T-helper 1 cell treated with Interleukin-12 subunit alpha and Interleukin-12 subunit beta and Interleukin-4 antibody, amounts not matched to agents 30 μg/mL and 1 μg/mL, for 36 hours (primary cell): ENCODE results near the gene RTF1.
"Not testable (repeated sequence)": the region's sequence is repeated elsewhere in the genome, so short reads cannot be mapped to it uniquely, and the experiment has no call there.

Experiments used
- H3K27ac Mint-ChIP-seq: one replicate; pipeline ENCODE4 v1.8.0; 2021; ENCODE audit warnings: mild to moderate bottlenecking, mixed read lengths
- H3K27me3 Mint-ChIP-seq: one replicate; pipeline ENCODE4 v1.8.0; 2021; ENCODE audit warnings: low read depth, mixed read lengths
- H3K36me3 Mint-ChIP-seq: one replicate; pipeline ENCODE4 v1.8.0; 2021; ENCODE audit warnings: low read depth, mixed read lengths
- H3K4me1 Mint-ChIP-seq: one replicate; pipeline ENCODE4 v1.8.0; 2021; ENCODE audit warnings: low read depth, mixed read lengths
- H3K4me3 Mint-ChIP-seq: one replicate; pipeline ENCODE4 v1.8.0; 2021; ENCODE audit warnings: mild to moderate bottlenecking, moderate library complexity, mixed read lengths
- H3K9me3 Mint-ChIP-seq: one replicate; pipeline ENCODE4 v1.8.0; 2021; ENCODE audit warnings: mixed read lengths

The RTF1 gene

DNA sequence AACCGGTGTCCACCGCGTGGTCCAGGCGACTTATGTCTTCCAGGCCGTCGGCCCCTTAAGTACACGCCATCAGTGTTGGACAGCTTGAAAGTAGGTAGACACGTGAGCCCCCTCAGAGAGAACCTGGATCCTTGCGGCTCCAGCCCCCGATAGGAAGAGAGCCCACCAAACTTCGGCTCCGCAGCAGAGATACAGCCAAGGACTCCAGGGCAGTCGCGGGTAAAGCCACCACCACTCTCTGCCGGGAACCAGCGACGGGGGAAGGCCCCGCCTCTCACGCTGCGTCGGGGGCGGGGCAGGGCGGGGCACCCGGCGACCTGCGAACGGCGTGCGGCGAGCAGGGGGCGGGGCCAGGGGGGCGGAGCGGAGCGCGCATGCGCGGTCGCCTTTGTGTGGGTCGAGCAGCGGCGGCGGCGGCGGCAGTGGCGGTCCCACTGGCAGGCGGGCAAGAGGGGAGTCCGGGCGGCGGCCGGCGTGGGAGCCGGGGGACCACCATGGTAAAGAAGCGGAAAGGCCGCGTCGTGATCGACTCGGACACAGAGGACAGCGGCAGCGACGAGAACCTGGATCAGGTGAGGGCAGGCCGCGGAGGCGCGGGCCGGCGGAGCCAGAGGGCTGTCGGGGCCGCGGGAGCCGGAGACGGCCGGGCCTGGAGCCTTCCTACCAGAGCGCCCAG is at the start of gene RTF1:
TSS of gene RTF1 (plus strand) at position 354 of the 676 bp plus-strand sequence. CDS start at position 375, 21 bp downstream.
- Mint-ChIP-seq H3K27ac (peak within 1 kb of the TSS; percentile 95), H3K4me1 (peaks cover 35% of the 10 kb centered on the region), H3K36me3 (peaks cover 15% of the 10 kb centered on the region), H3K4me3 (peak within 1 kb of the TSS; percentile 89), H3K27me3 (no peaks in the 10 kb centered on the region), H3K9me3 (no peaks in the 10 kb centered on the region)

DNA sequence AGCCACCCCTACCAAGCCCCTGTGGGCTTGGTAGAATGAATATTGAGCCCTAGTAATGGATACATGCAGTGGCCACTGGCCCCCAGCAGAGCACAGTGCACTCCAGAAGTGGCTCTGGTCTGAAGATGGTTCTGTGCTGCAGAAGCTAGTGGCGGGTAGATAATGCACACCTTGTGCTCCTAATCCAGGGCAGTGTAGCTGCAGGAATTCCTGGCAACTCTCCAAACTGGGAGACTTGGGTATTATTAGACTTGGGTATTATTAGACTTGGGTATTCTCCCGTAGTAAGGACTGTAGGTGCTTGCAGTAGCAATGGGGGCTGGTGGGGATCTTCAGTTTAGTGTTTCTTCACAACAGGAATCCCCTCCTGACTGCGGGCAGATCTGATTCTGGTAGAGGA is 49.5 kb upstream of the RTF1 start:
- no peak overlapping the region for H3K27ac Mint-ChIP-seq
- peaks cover 31% of the 10 kb centered on the region for H3K36me3 Mint-ChIP-seq
- no peaks in the 10 kb centered on the region for H3K9me3 Mint-ChIP-seq
- peaks cover 7% of the 10 kb centered on the region for H3K4me1 Mint-ChIP-seq
- H3K4me3 Mint-ChIP-seq, result no peak overlapping the region
- no peaks in the 10 kb centered on the region for H3K27me3 Mint-ChIP-seq

DNA sequence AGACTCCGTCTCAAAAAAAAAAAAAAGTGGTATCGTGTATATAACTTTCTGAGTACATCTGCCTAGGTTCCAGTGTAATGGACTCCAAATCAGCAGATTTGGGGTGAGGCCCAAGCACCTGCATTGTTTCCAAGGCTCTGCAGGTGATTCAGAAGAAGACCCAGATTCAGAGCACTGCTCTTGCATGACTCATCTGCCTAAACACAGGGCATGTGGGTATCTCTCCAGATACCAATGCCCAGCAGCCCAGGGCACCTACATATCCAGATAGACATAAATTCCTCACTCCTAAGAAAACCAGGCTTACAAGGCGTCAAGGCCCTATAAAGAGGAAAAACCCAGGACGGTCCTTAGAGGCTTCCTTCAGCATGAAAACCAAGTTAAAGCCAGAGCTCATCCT is 38.9 kb upstream of the RTF1 start:
- Mint-ChIP-seq H3K4me3 (no peak overlapping the region), H3K27me3 (no peaks in the 10 kb centered on the region), H3K36me3 (peaks cover 19% of the 10 kb centered on the region), H3K4me1 (no peaks in the 10 kb centered on the region), H3K9me3 (no peaks in the 10 kb centered on the region), H3K27ac (no peak overlapping the region)

DNA sequence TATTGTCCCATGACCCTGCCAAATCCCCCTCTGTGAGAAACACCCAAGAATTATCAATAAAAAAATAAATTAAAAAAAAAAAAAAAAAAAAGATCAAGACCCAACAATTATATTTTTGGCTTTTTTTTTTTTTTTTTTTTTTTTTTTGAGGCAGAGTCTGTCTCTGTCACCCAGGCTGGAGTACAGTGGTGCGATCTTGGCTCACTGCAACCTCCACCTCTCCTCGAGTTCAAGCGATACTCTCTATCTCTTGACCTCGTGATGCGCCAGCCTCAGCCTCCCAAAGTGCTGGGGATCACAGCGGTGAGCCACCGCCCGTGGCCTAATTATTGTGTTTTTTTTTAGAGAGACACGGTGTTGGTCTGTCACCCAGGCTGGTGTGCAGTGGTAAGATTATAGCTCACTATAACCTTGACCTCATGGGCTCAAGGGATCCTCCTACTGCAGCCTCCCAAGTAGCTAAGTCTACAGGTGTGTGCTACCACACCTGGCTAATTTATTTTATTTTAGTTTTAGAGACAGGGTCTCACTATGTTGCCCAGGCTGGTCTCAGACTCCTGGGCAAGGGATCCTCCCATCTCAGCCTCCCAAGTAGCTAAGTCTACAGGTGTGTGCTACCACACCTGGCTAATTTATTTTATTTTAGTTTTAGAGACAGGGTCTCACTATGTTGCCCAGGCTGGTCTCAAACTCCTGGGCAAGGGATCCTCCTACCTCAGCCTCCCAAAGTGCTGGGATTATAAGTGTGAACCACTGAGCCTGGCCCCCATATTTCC is 32.7 kb upstream of the RTF1 start:
- H3K4me3 Mint-ChIP-seq, H3K27ac Mint-ChIP-seq, H3K27me3 Mint-ChIP-seq, H3K9me3 Mint-ChIP-seq, H3K4me1 Mint-ChIP-seq: not testable (repeated sequence)
- peaks cover 20% of the 10 kb centered on the region for H3K36me3 Mint-ChIP-seq

DNA sequence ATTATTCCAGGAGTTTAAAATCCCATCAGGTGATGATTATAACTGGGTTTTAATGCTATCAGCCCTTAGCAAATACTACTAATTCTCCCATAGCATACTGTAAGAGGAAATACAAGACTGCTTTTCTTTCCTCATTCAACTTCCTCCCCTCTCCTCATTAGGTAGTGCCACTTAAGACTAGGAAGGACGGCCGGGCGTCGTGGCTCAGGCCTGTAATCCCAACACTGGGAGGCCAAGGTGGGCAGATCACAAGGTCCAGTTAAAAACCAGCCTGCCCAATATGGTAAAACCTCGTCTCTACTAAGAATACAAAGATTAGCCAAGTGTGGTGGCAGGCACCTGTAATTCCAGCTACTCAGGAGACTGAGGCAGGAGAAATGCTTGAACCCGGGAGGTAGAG is 29.2 kb upstream of the RTF1 start:
- peaks cover 11% of the 10 kb centered on the region for H3K36me3 Mint-ChIP-seq

DNA sequence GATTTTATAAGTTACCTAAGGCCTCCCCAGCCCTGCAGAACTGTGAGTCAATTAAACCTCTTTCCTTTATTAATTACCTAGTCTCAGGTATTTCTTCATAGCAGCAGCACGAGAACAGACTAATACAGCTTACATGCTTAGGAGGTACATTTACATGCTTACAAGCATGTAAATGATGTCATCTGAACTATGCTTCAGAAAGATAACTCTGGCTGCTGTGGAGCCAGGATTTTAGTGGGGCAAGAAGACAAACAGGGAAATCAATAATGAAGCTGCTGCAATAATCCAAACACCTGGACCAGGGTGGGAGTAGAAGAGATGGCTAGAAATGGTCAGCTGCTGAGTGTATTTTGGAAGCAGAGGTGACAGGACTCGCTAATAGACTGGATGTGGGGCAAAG is 24.2 kb upstream of the RTF1 start:
- H3K4me3 Mint-ChIP-seq, result no peak overlapping the region
- peak overlapping the region; percentile 42 for H3K27ac Mint-ChIP-seq
- H3K27me3 Mint-ChIP-seq, result no peaks in the 10 kb centered on the region
- peaks cover 29% of the 10 kb centered on the region for H3K36me3 Mint-ChIP-seq
- no peaks in the 10 kb centered on the region for H3K9me3 Mint-ChIP-seq
- H3K4me1 Mint-ChIP-seq, result peaks cover 18% of the 10 kb centered on the region

More for the DNA sequence above, 29.2 kb upstream of the RTF1 start:
- H3K27me3 Mint-ChIP-seq, result no peaks in the 10 kb centered on the region
- peaks cover 5% of the 10 kb centered on the region for H3K4me1 Mint-ChIP-seq
- no peaks in the 10 kb centered on the region for H3K9me3 Mint-ChIP-seq
- H3K27ac Mint-ChIP-seq, result peak overlapping the region; percentile 4
- H3K4me3 Mint-ChIP-seq, result no peak overlapping the region

DNA sequence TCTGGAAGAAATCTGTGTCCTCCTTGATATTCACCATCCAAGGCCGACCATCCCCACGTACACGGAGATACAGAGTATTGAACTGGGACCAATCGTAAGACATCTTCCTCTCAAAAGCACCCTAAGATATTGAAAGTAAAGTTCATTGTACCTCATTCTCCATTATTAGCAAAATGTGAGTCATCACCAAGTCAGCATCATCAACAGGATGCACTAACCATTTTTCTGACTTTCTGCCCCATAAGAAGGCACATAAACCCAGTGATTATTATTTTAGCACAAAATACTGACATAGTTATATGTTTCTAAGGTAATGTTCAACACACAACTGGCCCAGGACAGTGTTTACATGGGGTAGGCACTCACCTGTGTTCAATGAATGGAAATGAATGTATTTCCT is 22.0 kb upstream of the RTF1 start:
- no peak overlapping the region for H3K4me3 Mint-ChIP-seq
- H3K4me1 Mint-ChIP-seq, result peaks cover 16% of the 10 kb centered on the region
- H3K27me3 Mint-ChIP-seq, result no peaks in the 10 kb centered on the region
- H3K9me3 Mint-ChIP-seq, result no peaks in the 10 kb centered on the region
- peaks cover 24% of the 10 kb centered on the region for H3K36me3 Mint-ChIP-seq
- peak overlapping the region; percentile 65 for H3K27ac Mint-ChIP-seq

DNA sequence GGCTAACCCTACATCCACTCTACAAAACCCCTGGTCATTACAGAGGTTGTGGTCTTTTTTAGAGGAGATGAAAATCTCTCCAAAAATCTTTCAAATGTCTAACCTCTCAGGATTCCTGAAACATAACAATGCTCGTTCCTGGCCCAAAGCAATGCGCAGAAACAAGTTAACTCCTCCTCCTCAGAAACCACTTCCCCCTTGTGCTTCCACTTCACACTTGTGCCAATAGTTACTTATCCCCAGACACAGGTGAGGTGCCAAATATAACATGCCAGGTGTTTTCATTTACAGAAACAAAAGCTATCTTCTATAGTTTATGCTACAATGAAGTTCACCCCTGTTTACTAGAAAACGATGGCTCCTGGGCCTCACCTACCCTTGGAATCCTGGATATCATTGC is 20.8 kb upstream of the RTF1 start:
- Mint-ChIP-seq H3K27me3 (no peaks in the 10 kb centered on the region), H3K9me3 (no peaks in the 10 kb centered on the region), H3K4me1 (peaks cover 19% of the 10 kb centered on the region), H3K36me3 (peaks cover 24% of the 10 kb centered on the region), H3K27ac (peak overlapping the region; percentile 45), H3K4me3 (no peak overlapping the region)

DNA sequence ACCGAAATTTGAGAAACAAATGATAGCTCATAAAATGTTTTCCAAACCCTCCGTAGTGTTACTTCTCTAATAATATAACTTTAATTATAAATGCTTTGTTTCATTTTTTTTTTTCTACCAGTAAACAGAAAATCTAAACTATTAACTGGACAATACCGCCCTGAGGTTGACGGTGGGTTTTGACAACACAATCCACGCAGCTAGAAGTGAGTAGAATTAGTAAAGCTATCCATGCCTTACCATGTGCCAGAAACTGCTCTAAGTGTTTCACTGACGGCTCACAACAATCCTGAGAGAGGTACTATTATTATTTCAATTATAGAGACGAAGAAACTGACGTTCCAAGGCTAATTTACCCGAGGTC is 15.0 kb upstream of the RTF1 start:
- peak overlapping the region; percentile 93 for H3K4me3 Mint-ChIP-seq
- H3K4me1 Mint-ChIP-seq, result peaks cover 14% of the 10 kb centered on the region
- no peaks in the 10 kb centered on the region for H3K9me3 Mint-ChIP-seq
- H3K27me3 Mint-ChIP-seq, result no peaks in the 10 kb centered on the region
- no peaks in the 10 kb centered on the region for H3K36me3 Mint-ChIP-seq
- H3K27ac Mint-ChIP-seq, result peak overlapping the region; percentile 89

DNA sequence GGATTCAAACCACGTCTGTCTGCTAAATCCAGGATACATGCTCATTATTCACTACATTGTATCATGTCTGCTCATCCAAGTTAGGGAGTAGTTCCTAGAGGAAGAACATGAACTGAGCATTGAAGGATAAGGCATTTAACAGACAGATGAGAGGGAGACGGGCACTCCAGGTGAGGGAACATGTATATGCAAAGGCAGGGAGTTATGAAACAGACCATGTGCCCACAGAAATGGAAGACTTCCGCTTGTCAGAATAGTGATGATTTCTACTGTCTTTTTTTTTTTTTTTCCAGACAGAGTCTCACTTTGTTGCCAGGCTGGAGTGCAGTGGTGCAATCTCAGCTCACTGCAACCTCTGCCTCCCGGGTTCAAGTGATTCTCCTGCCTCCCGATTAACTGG is 9.6 kb upstream of the RTF1 start:
- Mint-ChIP-seq H3K27me3 (no peaks in the 10 kb centered on the region), H3K9me3 (no peaks in the 10 kb centered on the region), H3K4me1 (peaks cover 12% of the 10 kb centered on the region), H3K4me3 (no peak overlapping the region), H3K27ac (no peak overlapping the region), H3K36me3 (no peaks in the 10 kb centered on the region)

DNA sequence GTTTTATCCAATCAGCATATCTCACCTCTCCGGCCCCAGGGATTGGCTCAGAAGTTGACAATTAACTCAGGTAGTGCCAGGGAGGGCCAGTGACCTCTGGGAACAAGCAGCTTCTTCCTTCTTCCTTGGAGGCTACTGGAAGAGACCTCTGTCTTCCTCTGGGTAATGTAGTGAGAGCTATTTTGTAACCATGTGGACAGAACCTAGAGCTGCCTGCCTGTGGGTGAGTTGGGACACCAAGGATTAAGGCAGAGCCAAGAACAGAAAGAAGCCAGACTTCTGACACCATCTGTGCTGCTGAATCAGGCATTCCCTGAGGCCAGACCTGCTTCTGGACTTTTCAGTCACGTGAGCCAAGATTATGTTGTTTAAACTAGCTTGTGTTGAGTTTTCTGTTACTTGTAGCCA is 8.7 kb upstream of the RTF1 start:
- Mint-ChIP-seq H3K27ac (no peak overlapping the region), H3K27me3 (no peaks in the 10 kb centered on the region), H3K36me3 (no peaks in the 10 kb centered on the region), H3K4me3 (no peak overlapping the region), H3K4me1 (peaks cover 8% of the 10 kb centered on the region), H3K9me3 (no peaks in the 10 kb centered on the region)

DNA sequence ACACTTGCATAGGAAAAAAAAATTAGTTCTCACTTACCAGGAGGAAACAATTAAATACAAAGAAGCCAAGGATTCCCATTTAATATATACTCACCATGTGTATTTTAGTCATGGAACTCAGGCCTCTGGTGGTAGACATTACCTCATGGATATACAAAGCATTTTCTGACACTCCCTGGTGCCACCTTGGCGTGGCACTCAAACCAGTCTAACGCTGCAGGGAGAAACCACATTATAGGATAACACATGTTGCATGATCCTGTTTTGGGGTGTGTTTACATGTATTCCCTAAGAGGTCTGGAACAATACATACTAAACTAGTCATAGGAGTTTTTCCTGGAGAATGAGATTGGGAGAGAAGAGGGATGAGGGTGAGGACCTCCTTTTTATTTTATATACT is 5.9 kb upstream of the RTF1 start:
- Mint-ChIP-seq H3K27ac (no peak overlapping the region), H3K4me1 (peaks cover 5% of the 10 kb centered on the region), H3K4me3 (no peak overlapping the region), H3K27me3 (no peaks in the 10 kb centered on the region), H3K36me3 (no peaks in the 10 kb centered on the region), H3K9me3 (no peaks in the 10 kb centered on the region)

DNA sequence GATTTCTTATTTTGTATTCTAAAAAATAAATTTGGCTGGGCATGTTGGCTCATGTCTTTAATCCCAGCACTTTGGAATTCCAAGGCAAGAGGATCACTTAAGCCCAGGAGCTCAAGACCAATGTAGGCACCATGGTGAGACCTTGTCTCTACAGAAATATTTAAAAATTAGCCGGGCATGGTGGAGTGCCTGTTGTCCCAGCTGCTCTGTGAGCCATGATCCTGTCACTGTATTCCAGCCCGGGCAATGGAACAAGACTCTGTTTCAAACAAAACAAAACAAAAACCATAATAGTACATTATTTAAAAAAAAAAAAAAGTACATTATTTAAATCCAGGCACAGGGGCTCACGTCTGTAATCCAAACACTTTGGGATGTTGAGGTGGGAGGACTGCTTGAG is 5.5 kb upstream of the RTF1 start:
- H3K36me3 Mint-ChIP-seq, result peaks cover 2% of the 10 kb centered on the region
- no peak overlapping the region for H3K27ac Mint-ChIP-seq
- no peaks in the 10 kb centered on the region for H3K27me3 Mint-ChIP-seq
- no peak overlapping the region for H3K4me3 Mint-ChIP-seq
- H3K9me3 Mint-ChIP-seq, result no peaks in the 10 kb centered on the region
- H3K4me1 Mint-ChIP-seq, result peaks cover 9% of the 10 kb centered on the region

DNA sequence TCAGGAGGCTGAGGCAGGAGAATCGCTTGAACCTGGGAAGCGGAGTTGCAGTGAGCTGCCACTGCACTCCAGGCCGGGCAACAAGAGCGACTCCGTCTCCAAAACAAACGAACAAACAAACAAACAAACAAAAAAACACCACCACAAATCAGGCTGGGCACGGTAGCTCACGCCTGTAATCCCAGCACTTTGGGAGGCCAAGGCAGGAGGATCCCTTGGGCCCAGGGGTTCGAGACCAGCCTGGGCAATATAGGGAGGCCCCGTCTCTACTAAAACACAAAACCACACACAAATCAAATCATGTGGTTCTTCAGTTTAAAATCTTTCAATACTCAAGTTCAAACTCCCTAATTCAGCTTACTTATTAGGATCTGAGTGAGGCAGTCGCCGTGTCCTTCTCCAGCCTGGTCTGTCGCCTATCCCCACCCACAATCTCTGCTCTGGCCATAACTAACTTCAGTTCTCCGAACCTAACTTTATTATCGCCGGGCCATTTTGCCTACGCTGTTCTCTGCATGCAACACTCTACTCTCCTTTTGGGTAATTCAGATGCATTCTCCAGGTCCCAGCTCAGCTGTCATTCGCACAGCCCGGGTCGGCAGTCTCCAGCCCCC is 660 bp upstream of the RTF1 start:
- H3K4me1 Mint-ChIP-seq, result peaks cover 35% of the 10 kb centered on the region
- peaks cover 15% of the 10 kb centered on the region for H3K36me3 Mint-ChIP-seq
- H3K27ac Mint-ChIP-seq, result peak overlapping the region; percentile 95
- H3K9me3 Mint-ChIP-seq, result no peaks in the 10 kb centered on the region
- H3K27me3 Mint-ChIP-seq, result no peaks in the 10 kb centered on the region
- H3K4me3 Mint-ChIP-seq, result peak overlapping the region; percentile 89
